OCI-LY7 (cell line): ENCODE results near the gene BDH1. TPM values are rescaled to one million over a fixed set of nuclear protein-coding genes. Genes with fewer than 3 reads are reported as not detected.

Experiments used
- BruUV-seq: library from RNA; stranded (reverse); fragments of 400-500 nt; replicated peaks from 2 replicates; lab custom pipeline; 2021; lab: Mats Ljungman, UMichigan
- CTCF ChIA-PET: fragments of 300-600 bp; sonication (Branson Sonifier 250); formaldehyde crosslinking; loops from one replicate; lab custom pipeline; 2022; ENCODE audit warnings: antibody characterized with exemption; ENCODE audit not compliant: unreplicated experiment; lab: Charles Lee
- POLR2A ChIA-PET: fragments of 300-600 bp; sonication (Branson Sonifier 250); formaldehyde crosslinking; loops from one replicate; lab custom pipeline; 2022; ENCODE audit warnings: antibody characterized with exemption; lab: Charles Lee
- DNase-seq: peaks from one replicate; pipeline ENCODE4 v3.0.0-alpha.2; 2015; ENCODE audit warnings: low spot score
- H2AFZ ChIP-seq: fragments of 200-600 bp; sonication (generic), shearing (Covaris generic); 2 replicates; pipeline ENCODE4 v1.6.1; 2014; ENCODE audit warnings: mild to moderate bottlenecking, antibody characterized with exemption, low read length, moderate library complexity
- H3K27ac ChIP-seq: fragments of 200-600 bp; sonication (generic); 2 replicates; pipeline ENCODE4 v1.5.1; 2014; ENCODE audit warnings: mixed run types, low read depth, mild to moderate bottlenecking, moderate library complexity, low read length, inconsistent platforms; ENCODE audit not compliant: poor library complexity, severe bottlenecking
- H3K36me3 ChIP-seq: fragments of 200-600 bp; sonication (generic); 2 replicates; pipeline ENCODE4 v1.6.1; 2014; ENCODE audit warnings: mild to moderate bottlenecking, antibody characterized with exemption, low read length, moderate library complexity, mixed read lengths; ENCODE audit not compliant: insufficient read depth
- H3K4me1 ChIP-seq: fragments of 200-600 bp; sonication (generic); 2 replicates; pipeline ENCODE4 v1.5.1; 2014; ENCODE audit warnings: mild to moderate bottlenecking, low read length; ENCODE audit not compliant: insufficient read depth, poor library complexity, severe bottlenecking
- H3K4me2 ChIP-seq: fragments of 200-600 bp; sonication (generic); 2 replicates; pipeline ENCODE4 v1.6.1; 2014; ENCODE audit warnings: mild to moderate bottlenecking, low read length
- H3K4me3 ChIP-seq: fragments of 200-600 bp; sonication (generic); 2 replicates; pipeline ENCODE4 v1.5.1; 2014; ENCODE audit warnings: mild to moderate bottlenecking, low read depth, low read length; ENCODE audit not compliant: poor library complexity, severe bottlenecking
- H3K79me2 ChIP-seq: fragments of 200-600 bp; sonication (generic); 2 replicates; pipeline ENCODE4 v1.6.1; 2016; ENCODE audit warnings: low read depth, mild to moderate bottlenecking, low read length, moderate library complexity, mixed read lengths; ENCODE audit not compliant: insufficient read depth
- H3K9me2 ChIP-seq: fragments of 200-600 bp; sonication (generic); 2 replicates; pipeline ENCODE4 v1.6.1; 2016; ENCODE audit warnings: mild to moderate bottlenecking, low read length, mixed read lengths; ENCODE audit not compliant: insufficient read depth
- H3K9me3 ChIP-seq: fragments of 200-600 bp; sonication (generic); 2 replicates; pipeline ENCODE4 v1.6.1; 2014; ENCODE audit warnings: mild to moderate bottlenecking, mixed run types, low read length, mixed read lengths
- H4K20me1 ChIP-seq: fragments of 200-600 bp; sonication (generic); 2 replicates; pipeline ENCODE4 v1.6.1; 2014; ENCODE audit warnings: mild to moderate bottlenecking, antibody characterized with exemption, low read length, moderate library complexity, mixed read lengths; ENCODE audit not compliant: insufficient read depth
- CTCF ChIP-seq: fragments of 200-600 bp; sonication (generic); conservative IDR thresholded peaks from 2 replicates; pipeline ENCODE4 v1.5.1; 2014; ENCODE audit warnings: mild to moderate bottlenecking, antibody characterized with exemption, low read length, moderate library complexity, mixed read lengths
- EZH2phosphoT487 ChIP-seq: fragments of 200-600 bp; sonication (generic); IDR thresholded peaks from 2 replicates; pipeline ENCODE4 v1.6.1; 2018; ENCODE audit warnings: low read depth, borderline replicate concordance, mild to moderate bottlenecking, mixed run types, antibody characterized with exemption, low read length, moderate library complexity, mixed read lengths
- intact Hi-C: fragments of 100-400 bp; cut with micrococcal nuclease; formaldehyde crosslinking; loops from one replicate; pipeline ENCODE4 v1.10.0; 2022; ENCODE audit not compliant: unreplicated experiment
- total RNA-seq, 2 experiments: library from RNA; depleted of rRNA in 1 of 2; stranded (reverse); fragments of >200 nt in 1 of 2; shearing (Covaris generic) in 1 of 2; gene quantifications; 2 replicates each; pipeline ENCODE4 v1.2.3, GENCODE V29; 2014 to 2022

BDH1 gene
- total RNA-seq, 2 experiments from 2014 or later, result 14.1 to 14.5 TPM

- BruUV-seq, result no TSS peak
- DNase-seq, result no peak
- H3K9me2 ChIP-seq, result no peaks in the 10 kb centered on the region
- H3K9me3 ChIP-seq, result no peaks in the 10 kb centered on the region
- ChIA-PET POLR2A (interaction anchor here (0.7 kb wide), 2 partner anchors 9 to 478 kb away, joined by 3 read pairs; no protein-coding TSS in a partner anchor), CTCF (no interaction called here)
- no peaks in the 10 kb centered on the region for H3K4me1 ChIP-seq
- no peak overlapping the region for H3K4me3 ChIP-seq
- intact Hi-C loops, result no loop called here
- no peaks in the 10 kb centered on the region for H3K36me3 ChIP-seq
- TF ChIP-seq CTCF, result no peak
- no peak for TF ChIP-seq EZH2phosphoT487
- H3K4me2 ChIP-seq, result no peak overlapping the region
- H3K79me2 ChIP-seq, result no peaks in the 10 kb centered on the region
- H2AFZ ChIP-seq, result no peak overlapping the region
- H4K20me1 ChIP-seq, result no peaks in the 10 kb centered on the region
- H3K27ac ChIP-seq, result no peak overlapping the region
Measured at GRCh38 chr3:197471221-197472010, 84.4 kb downstream of the BDH1 start.

GRCh38 chr3:197468866-197469382 lies 86.8 kb downstream of the BDH1 start:
- Histone ChIP-seq H3K4me3 (no peak overlapping the region), H3K4me1 (no peaks in the 10 kb centered on the region), H3K9me2 (no peaks in the 10 kb centered on the region), H3K27ac (no peak overlapping the region), H2AFZ (no peak overlapping the region), H3K4me2 (no peak overlapping the region), H3K36me3 (no peaks in the 10 kb centered on the region), H3K79me2 (no peaks in the 10 kb centered on the region), H3K9me3 (no peaks in the 10 kb centered on the region), H4K20me1 (no peaks in the 10 kb centered on the region)
- TF ChIP-seq CTCF, result no peak
- no peak for TF ChIP-seq EZH2phosphoT487
- ChIA-PET CTCF (no interaction called here), POLR2A (no interaction called here)
- intact Hi-C loops, result no loop called here
- BruUV-seq, result no TSS peak
- DNase-seq, result no peak

GRCh38 chr3:197468167-197468566 lies 87.6 kb downstream of the BDH1 start:
- Histone ChIP-seq H3K4me1 (no peaks in the 10 kb centered on the region), H2AFZ (no peak overlapping the region), H3K4me3 (no peak overlapping the region), H3K4me2 (no peak overlapping the region), H3K9me3 (no peaks in the 10 kb centered on the region), H3K27ac (no peak overlapping the region), H3K79me2 (no peaks in the 10 kb centered on the region), H3K36me3 (no peaks in the 10 kb centered on the region), H4K20me1 (no peaks in the 10 kb centered on the region), H3K9me2 (no peaks in the 10 kb centered on the region)
- CTCF ChIA-PET, result no interaction called here
- no peak for TF ChIP-seq EZH2phosphoT487
- no peak for TF ChIP-seq CTCF
- POLR2A ChIA-PET, result no interaction called here
- DNase-seq, result no peak
- no TSS peak for BruUV-seq
- intact Hi-C loops, result no loop called here
